ENCODE measurements around the gene C4orf50.

C4orf50 gene

GRCh38 chr4:6054162-6054922 lies 36.1 kb upstream of the C4orf50 start:
- no peaks in the 10 kb centered on the region for H3K4me1 ChIP-seq (ENCODE audit: control insufficient read depth, insufficient read depth, low read length)
- H3K4me3 ChIP-seq (ENCODE audit: low read depth, low read length) = no peak overlapping the region
- no peaks in the 10 kb centered on the region for H3K27me3 ChIP-seq (ENCODE audit: control insufficient read depth, insufficient read depth, low read length)
- peaks cover 15% of the 10 kb centered on the region for H3K9me3 ChIP-seq (ENCODE audit: control insufficient read depth, insufficient read depth, low read length)
- no peak overlapping the region for H3K9ac ChIP-seq (ENCODE audit: low read depth, low read length)
- peaks cover 7% of the 10 kb centered on the region for H3K36me3 ChIP-seq (ENCODE audit: control insufficient read depth, insufficient read depth, low read length)

GRCh38 chr4:6052679-6053078 lies 34.4 kb upstream of the C4orf50 start:
- Histone ChIP-seq H3K36me3 (ENCODE audit: control insufficient read depth, insufficient read depth, low read length) (peaks cover 2% of the 10 kb centered on the region), H3K27me3 (ENCODE audit: control insufficient read depth, insufficient read depth, low read length) (no peaks in the 10 kb centered on the region), H3K4me1 (ENCODE audit: control insufficient read depth, insufficient read depth, low read length) (no peaks in the 10 kb centered on the region), H3K9me3 (ENCODE audit: control insufficient read depth, insufficient read depth, low read length) (no peaks in the 10 kb centered on the region), H3K4me3 (ENCODE audit: low read depth, low read length) (no peak overlapping the region), H3K9ac (ENCODE audit: low read depth, low read length) (no peak overlapping the region)

GRCh38 chr4:6050551-6050950 lies 32.3 kb upstream of the C4orf50 start:
- Histone ChIP-seq H3K27me3 (ENCODE audit: control insufficient read depth, insufficient read depth, low read length) (no peaks in the 10 kb centered on the region), H3K36me3 (ENCODE audit: control insufficient read depth, insufficient read depth, low read length) (no peaks in the 10 kb centered on the region), H3K4me3 (ENCODE audit: low read depth, low read length) (no peak overlapping the region), H3K9me3 (ENCODE audit: control insufficient read depth, insufficient read depth, low read length) (no peaks in the 10 kb centered on the region), H3K9ac (ENCODE audit: low read depth, low read length) (no peak overlapping the region), H3K4me1 (ENCODE audit: control insufficient read depth, insufficient read depth, low read length) (no peaks in the 10 kb centered on the region)

GRCh38 chr4:6049985-6050384 lies 31.8 kb upstream of the C4orf50 start:
- Histone ChIP-seq H3K4me1 (ENCODE audit: control insufficient read depth, insufficient read depth, low read length) (no peaks in the 10 kb centered on the region), H3K9me3 (ENCODE audit: control insufficient read depth, insufficient read depth, low read length) (no peaks in the 10 kb centered on the region), H3K9ac (ENCODE audit: low read depth, low read length) (no peak overlapping the region), H3K36me3 (ENCODE audit: control insufficient read depth, insufficient read depth, low read length) (no peaks in the 10 kb centered on the region), H3K27me3 (ENCODE audit: control insufficient read depth, insufficient read depth, low read length) (no peaks in the 10 kb centered on the region), H3K4me3 (ENCODE audit: low read depth, low read length) (no peak overlapping the region)

GRCh38 chr4:6049278-6049677 lies 31.0 kb upstream of the C4orf50 start:
- no peak overlapping the region for H3K4me3 ChIP-seq (ENCODE audit: low read depth, low read length)
- H3K27me3 ChIP-seq (ENCODE audit: control insufficient read depth, insufficient read depth, low read length) = no peaks in the 10 kb centered on the region
- no peak overlapping the region for H3K9ac ChIP-seq (ENCODE audit: low read depth, low read length)
- H3K9me3 ChIP-seq (ENCODE audit: control insufficient read depth, insufficient read depth, low read length) = no peaks in the 10 kb centered on the region
- no peaks in the 10 kb centered on the region for H3K36me3 ChIP-seq (ENCODE audit: control insufficient read depth, insufficient read depth, low read length)
- H3K4me1 ChIP-seq (ENCODE audit: control insufficient read depth, insufficient read depth, low read length) = no peaks in the 10 kb centered on the region

- H3K4me1 ChIP-seq (ENCODE audit: control insufficient read depth, insufficient read depth, low read length) = no peaks in the 10 kb centered on the region
- H3K9ac ChIP-seq (ENCODE audit: low read depth, low read length) = no peak overlapping the region
- no peak overlapping the region for H3K4me3 ChIP-seq (ENCODE audit: low read depth, low read length)
- no peaks in the 10 kb centered on the region for H3K27me3 ChIP-seq (ENCODE audit: control insufficient read depth, insufficient read depth, low read length)
- no peaks in the 10 kb centered on the region for H3K36me3 ChIP-seq (ENCODE audit: control insufficient read depth, insufficient read depth, low read length)
- no peaks in the 10 kb centered on the region for H3K9me3 ChIP-seq (ENCODE audit: control insufficient read depth, insufficient read depth, low read length)
These were observed 30.3 kb upstream of the C4orf50 start for GRCh38 chr4:6048537-6048936.

- H3K4me3 ChIP-seq (ENCODE audit: low read depth, low read length) = no peak overlapping the region
- no peaks in the 10 kb centered on the region for H3K9me3 ChIP-seq (ENCODE audit: control insufficient read depth, insufficient read depth, low read length)
- H3K36me3 ChIP-seq (ENCODE audit: control insufficient read depth, insufficient read depth, low read length) = no peaks in the 10 kb centered on the region
- H3K27me3 ChIP-seq (ENCODE audit: control insufficient read depth, insufficient read depth, low read length) = no peaks in the 10 kb centered on the region
- H3K4me1 ChIP-seq (ENCODE audit: control insufficient read depth, insufficient read depth, low read length) = no peaks in the 10 kb centered on the region
- H3K9ac ChIP-seq (ENCODE audit: low read depth, low read length) = no peak overlapping the region
These were observed 29.0 kb upstream of the C4orf50 start for GRCh38 chr4:6047130-6047673.

GRCh38 chr4:6046526-6047129 lies 28.4 kb upstream of the C4orf50 start:
- H3K4me3 ChIP-seq (ENCODE audit: low read depth, low read length) = no peak overlapping the region
- no peaks in the 10 kb centered on the region for H3K9me3 ChIP-seq (ENCODE audit: control insufficient read depth, insufficient read depth, low read length)
- no peak overlapping the region for H3K9ac ChIP-seq (ENCODE audit: low read depth, low read length)
- no peaks in the 10 kb centered on the region for H3K4me1 ChIP-seq (ENCODE audit: control insufficient read depth, insufficient read depth, low read length)
- no peaks in the 10 kb centered on the region for H3K27me3 ChIP-seq (ENCODE audit: control insufficient read depth, insufficient read depth, low read length)
- H3K36me3 ChIP-seq (ENCODE audit: control insufficient read depth, insufficient read depth, low read length) = no peaks in the 10 kb centered on the region

GRCh38 chr4:6044805-6045204 lies 26.6 kb upstream of the C4orf50 start:
- Histone ChIP-seq H3K4me3 (ENCODE audit: low read depth, low read length) (no peak overlapping the region), H3K27me3 (ENCODE audit: control insufficient read depth, insufficient read depth, low read length) (no peaks in the 10 kb centered on the region), H3K9me3 (ENCODE audit: control insufficient read depth, insufficient read depth, low read length) (no peaks in the 10 kb centered on the region), H3K4me1 (ENCODE audit: control insufficient read depth, insufficient read depth, low read length) (no peaks in the 10 kb centered on the region), H3K9ac (ENCODE audit: low read depth, low read length) (no peak overlapping the region), H3K36me3 (ENCODE audit: control insufficient read depth, insufficient read depth, low read length) (no peaks in the 10 kb centered on the region)

- H3K27me3 ChIP-seq (ENCODE audit: control insufficient read depth, insufficient read depth, low read length) = no peaks in the 10 kb centered on the region
- no peaks in the 10 kb centered on the region for H3K9me3 ChIP-seq (ENCODE audit: control insufficient read depth, insufficient read depth, low read length)
- no peaks in the 10 kb centered on the region for H3K4me1 ChIP-seq (ENCODE audit: control insufficient read depth, insufficient read depth, low read length)
- no peaks in the 10 kb centered on the region for H3K36me3 ChIP-seq (ENCODE audit: control insufficient read depth, insufficient read depth, low read length)
- H3K9ac ChIP-seq (ENCODE audit: low read depth, low read length) = no peak overlapping the region
- no peak overlapping the region for H3K4me3 ChIP-seq (ENCODE audit: low read depth, low read length)
These were observed 26.0 kb upstream of the C4orf50 start for GRCh38 chr4:6044276-6044675.

- H3K36me3 ChIP-seq (ENCODE audit: control insufficient read depth, insufficient read depth, low read length) = no peaks in the 10 kb centered on the region
- no peak overlapping the region for H3K9ac ChIP-seq (ENCODE audit: low read depth, low read length)
- H3K4me1 ChIP-seq (ENCODE audit: control insufficient read depth, insufficient read depth, low read length) = no peaks in the 10 kb centered on the region
- no peak overlapping the region for H3K4me3 ChIP-seq (ENCODE audit: low read depth, low read length)
- no peaks in the 10 kb centered on the region for H3K27me3 ChIP-seq (ENCODE audit: control insufficient read depth, insufficient read depth, low read length)
- no peaks in the 10 kb centered on the region for H3K9me3 ChIP-seq (ENCODE audit: control insufficient read depth, insufficient read depth, low read length)
These were observed 25.6 kb upstream of the C4orf50 start for GRCh38 chr4:6043843-6044242.

GRCh38 chr4:6043188-6043587 lies 25.0 kb upstream of the C4orf50 start:
- no peaks in the 10 kb centered on the region for H3K9me3 ChIP-seq (ENCODE audit: control insufficient read depth, insufficient read depth, low read length)
- no peaks in the 10 kb centered on the region for H3K36me3 ChIP-seq (ENCODE audit: control insufficient read depth, insufficient read depth, low read length)
- no peaks in the 10 kb centered on the region for H3K27me3 ChIP-seq (ENCODE audit: control insufficient read depth, insufficient read depth, low read length)
- no peak overlapping the region for H3K9ac ChIP-seq (ENCODE audit: low read depth, low read length)
- no peaks in the 10 kb centered on the region for H3K4me1 ChIP-seq (ENCODE audit: control insufficient read depth, insufficient read depth, low read length)
- no peak overlapping the region for H3K4me3 ChIP-seq (ENCODE audit: low read depth, low read length)
